ENCODE data around the gene PPM1H. TPM values are rescaled to one million over a fixed set of nuclear protein-coding genes. Genes with fewer than 3 reads are reported as not detected.

Gene PPM1H
- total RNA-seq, 1 donor from 2014 or later: 15.7 TPM

DNA sequence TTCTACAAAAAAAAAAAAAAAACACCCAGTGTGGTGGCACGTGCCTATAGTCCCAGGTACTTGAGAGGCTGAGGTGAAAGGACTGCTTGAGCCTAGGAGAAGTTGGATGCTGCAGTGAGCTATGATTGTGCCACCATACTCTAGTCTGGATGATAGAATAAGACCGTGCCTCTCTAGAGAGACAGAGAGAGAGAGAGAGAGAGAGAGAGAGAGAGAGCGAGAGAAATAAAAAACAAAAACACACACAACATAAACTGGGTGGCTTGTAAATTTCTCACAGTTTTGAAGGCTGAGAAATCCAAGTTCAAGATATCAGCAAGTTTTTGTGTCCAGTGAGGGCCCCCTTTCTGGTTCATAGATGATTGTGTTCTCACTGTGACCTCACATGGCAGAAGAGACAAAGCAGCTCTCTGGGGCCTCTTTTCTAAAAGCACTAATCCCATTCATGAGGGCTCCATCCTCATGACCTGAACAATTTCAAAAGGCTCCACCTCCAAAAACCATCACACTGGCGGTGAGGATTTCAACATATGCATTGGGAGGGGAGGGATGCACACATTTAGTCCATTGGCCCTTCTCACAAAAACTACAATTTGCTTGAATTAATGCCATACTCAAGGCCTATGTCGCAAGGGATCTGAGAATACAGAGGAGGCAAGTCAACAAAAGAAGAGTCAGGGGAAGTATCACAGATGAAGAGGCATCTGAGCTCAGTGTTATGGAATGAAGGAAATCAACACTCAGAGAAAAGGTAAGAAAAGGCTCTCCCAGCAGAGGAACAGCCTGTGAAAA, 94.9 kb downstream of the PPM1H start:
- H3K4me3 Mint-ChIP-seq: no peak overlapping the region

DNA sequence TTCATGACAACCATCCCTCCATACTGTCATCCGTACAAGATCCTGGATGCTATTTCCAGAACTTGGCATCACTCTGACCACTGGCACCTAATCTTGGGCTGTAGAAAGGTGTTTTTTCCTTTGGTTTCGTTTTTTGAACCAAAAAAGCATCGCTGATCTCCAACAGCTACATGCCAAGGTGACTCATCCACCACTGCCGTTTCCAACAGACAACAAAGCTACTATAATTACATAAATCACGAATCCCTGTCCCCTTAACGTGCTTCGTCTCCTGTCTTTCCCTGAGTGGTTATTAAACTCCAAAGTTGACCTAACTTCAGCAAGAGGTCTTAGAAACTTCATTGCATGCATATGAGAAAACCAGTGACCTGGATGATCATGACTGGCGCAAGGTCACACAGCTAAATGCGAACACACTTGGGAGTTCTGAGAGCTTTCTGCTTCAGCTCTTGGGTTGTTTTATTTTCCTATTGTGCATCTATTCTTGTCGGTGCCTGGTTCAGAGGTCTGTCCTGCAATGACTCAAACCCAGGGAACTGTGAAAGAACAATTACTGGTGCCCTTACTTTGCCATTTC, 99.9 kb downstream of the PPM1H start:
- no peaks in the 10 kb centered on the region for H3K9me3 Mint-ChIP-seq
- no peak overlapping the region for H3K4me3 Mint-ChIP-seq
- no peaks in the 10 kb centered on the region for H3K27me3 Mint-ChIP-seq (ENCODE audit: low read depth)
- no peak overlapping the region for H3K27ac Mint-ChIP-seq
- TF ChIP-seq, protein P1, sequence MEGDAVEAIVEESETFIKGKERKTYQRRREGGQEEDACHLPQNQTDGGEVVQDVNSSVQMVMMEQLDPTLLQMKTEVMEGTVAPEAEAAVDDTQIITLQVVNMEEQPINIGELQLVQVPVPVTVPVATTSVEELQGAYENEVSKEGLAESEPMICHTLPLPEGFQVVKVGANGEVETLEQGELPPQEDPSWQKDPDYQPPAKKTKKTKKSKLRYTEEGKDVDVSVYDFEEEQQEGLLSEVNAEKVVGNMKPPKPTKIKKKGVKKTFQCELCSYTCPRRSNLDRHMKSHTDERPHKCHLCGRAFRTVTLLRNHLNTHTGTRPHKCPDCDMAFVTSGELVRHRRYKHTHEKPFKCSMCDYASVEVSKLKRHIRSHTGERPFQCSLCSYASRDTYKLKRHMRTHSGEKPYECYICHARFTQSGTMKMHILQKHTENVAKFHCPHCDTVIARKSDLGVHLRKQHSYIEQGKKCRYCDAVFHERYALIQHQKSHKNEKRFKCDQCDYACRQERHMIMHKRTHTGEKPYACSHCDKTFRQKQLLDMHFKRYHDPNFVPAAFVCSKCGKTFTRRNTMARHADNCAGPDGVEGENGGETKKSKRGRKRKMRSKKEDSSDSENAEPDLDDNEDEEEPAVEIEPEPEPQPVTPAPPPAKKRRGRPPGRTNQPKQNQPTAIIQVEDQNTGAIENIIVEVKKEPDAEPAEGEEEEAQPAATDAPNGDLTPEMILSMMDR (IDR thresholded peaks at IDR 0.05; ENCODE audit: unreplicated experiment): no peak
- peaks cover 2% of the 10 kb centered on the region for H3K36me3 Mint-ChIP-seq
- H3K4me1 Mint-ChIP-seq: peaks cover 17% of the 10 kb centered on the region
- DNase-seq (ENCODE audit: low spot score in 2 of 2, unreplicated experiment in 2 of 2): no peak

More for the DNA sequence above, 94.9 kb downstream of the PPM1H start:
- TF ChIP-seq, protein P1 (IDR thresholded peaks at IDR 0.05; ENCODE audit: unreplicated experiment): no peak
- no peak for DNase-seq (ENCODE audit: low spot score in 2 of 2, unreplicated experiment in 2 of 2)
- H3K27me3 Mint-ChIP-seq (ENCODE audit: low read depth): no peaks in the 10 kb centered on the region
- H3K4me1 Mint-ChIP-seq: peaks cover 20% of the 10 kb centered on the region
- H3K36me3 Mint-ChIP-seq: no peaks in the 10 kb centered on the region
- no peaks in the 10 kb centered on the region for H3K9me3 Mint-ChIP-seq
- H3K27ac Mint-ChIP-seq: no peak overlapping the region

DNA sequence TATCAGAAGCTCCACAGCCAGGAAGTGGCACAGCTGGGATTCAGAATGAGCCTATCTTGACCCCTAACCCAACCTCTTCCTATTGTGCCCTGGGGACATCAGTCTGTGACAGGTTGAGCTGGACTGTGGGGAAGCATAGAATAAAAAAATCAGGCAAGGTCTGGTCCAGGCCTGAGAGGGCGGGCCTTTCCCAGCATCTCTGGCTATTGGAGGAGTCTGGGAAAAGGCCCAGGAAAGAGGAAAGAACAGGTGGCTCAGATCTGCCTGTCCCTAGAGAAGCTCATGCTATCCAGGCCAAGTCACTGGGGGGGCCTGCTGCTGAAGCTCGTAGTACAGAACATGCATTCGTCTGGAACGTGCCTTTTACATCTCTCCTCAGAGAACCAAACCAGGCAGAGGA, 100.5 kb downstream of the PPM1H start:
- Mint-ChIP-seq H3K27me3 (ENCODE audit: low read depth) (no peaks in the 10 kb centered on the region), H3K4me3 (no peak overlapping the region), H3K27ac (no peak overlapping the region), H3K4me1 (peaks cover 17% of the 10 kb centered on the region), H3K36me3 (peaks cover 2% of the 10 kb centered on the region), H3K9me3 (no peaks in the 10 kb centered on the region)
- TF ChIP-seq, protein P1 (IDR thresholded peaks at IDR 0.05; ENCODE audit: unreplicated experiment): no peak
- no peak for DNase-seq (ENCODE audit: low spot score in 2 of 2, unreplicated experiment in 2 of 2)

DNA sequence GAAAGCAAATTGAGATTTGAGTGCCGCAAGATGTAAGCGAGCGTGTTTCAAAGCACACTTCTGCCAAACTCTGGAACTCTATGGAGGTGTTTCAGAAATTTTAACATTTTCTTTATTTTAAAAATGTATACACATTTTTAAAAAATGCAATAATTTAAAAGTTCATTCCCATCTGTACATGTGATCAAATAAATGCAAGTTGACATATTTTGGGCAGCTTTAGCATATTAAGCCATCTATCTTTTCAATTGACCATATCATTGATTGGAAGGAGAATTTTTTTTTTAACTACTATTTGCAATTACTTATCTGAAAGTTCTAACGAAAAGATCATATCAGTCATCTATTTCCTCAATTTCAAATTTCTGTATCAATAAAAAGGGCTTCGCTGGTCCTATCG, 101.3 kb downstream of the PPM1H start:
- peaks cover 17% of the 10 kb centered on the region for H3K4me1 Mint-ChIP-seq
- no peaks in the 10 kb centered on the region for H3K27me3 Mint-ChIP-seq (ENCODE audit: low read depth)
- no peaks in the 10 kb centered on the region for H3K9me3 Mint-ChIP-seq
- H3K36me3 Mint-ChIP-seq: peaks cover 2% of the 10 kb centered on the region
- DNase-seq (ENCODE audit: low spot score in 2 of 2, unreplicated experiment in 2 of 2): no peak
- TF ChIP-seq, protein P1 (IDR thresholded peaks at IDR 0.05; ENCODE audit: unreplicated experiment): no peak
- no peak overlapping the region for H3K27ac Mint-ChIP-seq
- H3K4me3 Mint-ChIP-seq: no peak overlapping the region

DNA sequence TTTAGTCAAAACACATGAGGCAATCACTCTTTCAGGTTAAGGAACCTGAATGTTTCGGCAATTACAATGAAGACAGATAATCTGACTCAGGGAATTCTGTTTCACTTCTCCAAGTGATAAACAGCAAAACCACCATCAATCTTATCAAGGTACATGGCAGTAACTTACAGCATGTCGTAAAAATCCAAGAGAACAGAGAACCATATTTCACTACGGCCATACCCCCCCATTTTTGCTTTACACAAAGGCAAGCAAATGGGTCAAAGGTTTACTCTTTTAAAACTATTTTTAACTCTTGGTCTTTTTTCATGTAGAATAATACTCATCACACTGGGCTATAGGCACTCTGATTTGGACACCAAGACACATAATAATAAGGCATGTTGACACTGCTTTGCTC, 102.4 kb downstream of the PPM1H start:
- no peak overlapping the region for H3K27ac Mint-ChIP-seq
- no peaks in the 10 kb centered on the region for H3K27me3 Mint-ChIP-seq (ENCODE audit: low read depth)
- DNase-seq (ENCODE audit: low spot score in 2 of 2, unreplicated experiment in 2 of 2): no peak
- no peaks in the 10 kb centered on the region for H3K9me3 Mint-ChIP-seq
- H3K4me3 Mint-ChIP-seq: no peak overlapping the region
- peaks cover 17% of the 10 kb centered on the region for H3K4me1 Mint-ChIP-seq
- TF ChIP-seq, protein P1 (IDR thresholded peaks at IDR 0.05; ENCODE audit: unreplicated experiment): no peak
- H3K36me3 Mint-ChIP-seq: peaks cover 2% of the 10 kb centered on the region
